ENCODE data around the gene PABPN1L. TPM values are rescaled to one million over a fixed set of nuclear protein-coding genes. Genes with fewer than 3 reads are reported as not detected.

PABPN1L gene
- total RNA-seq, 1 experiment from 2014 or later, result 0.57 TPM

GRCh38 chr16:88838566-88838965 lies 27.9 kb downstream of the PABPN1L start (continued):
- no peak for TF ChIP-seq CTCF (IDR thresholded peaks at IDR 0.05 in 2 of 3, conservative IDR thresholded peaks at IDR 0.05 in 1 of 3; ENCODE audit: borderline replicate concordance in 1 of 3, insufficient read depth in 1 of 3, low read depth in 2 of 3, low read length in 2 of 3)
- no peak for TF ChIP-seq ATF3 (IDR thresholded peaks at IDR 0.05)
- no peak for TF ChIP-seq SP1 (IDR thresholded peaks at IDR 0.05; ENCODE audit: low read depth)

GRCh38 chr16:88837806-88838205 lies 28.7 kb downstream of the PABPN1L start:
- no peak overlapping the region for H3K4me3 ChIP-seq (replicated peaks in 1 of 2; ENCODE audit: low read depth in 1 of 2, low read length in 2 of 2)
- no peaks in the 10 kb centered on the region for H3K27me3 ChIP-seq (ENCODE audit: insufficient read depth, low read length)
- no peaks in the 10 kb centered on the region for H3K79me2 ChIP-seq (ENCODE audit: insufficient read depth, low read length)
- no peak overlapping the region for H3K27ac ChIP-seq (ENCODE audit: low read depth, low read length)
- DNase-seq (ENCODE audit: low read depth, low spot score) (no peak), ATAC-seq (no peak)
- TF ChIP-seq SP1 (IDR thresholded peaks at IDR 0.05; ENCODE audit: low read depth) (no peak), CBX3 (IDR thresholded peaks at IDR 0.05; ENCODE audit: low read depth) (no peak), POLR2A (IDR thresholded peaks at IDR 0.05; ENCODE audit: borderline replicate concordance, extremely low read depth, insufficient read depth, insufficient read length) (no peak), CTCF (IDR thresholded peaks at IDR 0.05 in 2 of 3, conservative IDR thresholded peaks at IDR 0.05 in 1 of 3; ENCODE audit: borderline replicate concordance in 1 of 3, insufficient read depth in 1 of 3, low read depth in 2 of 3, low read length in 2 of 3) (no peak), YY1 (IDR thresholded peaks at IDR 0.05; ENCODE audit: extremely low read depth, insufficient replicate concordance, low read depth, low read length) (no peak), CEBPB (IDR thresholded peaks at IDR 0.05; ENCODE audit: low read depth) (no peak), ELF1 (IDR thresholded peaks at IDR 0.05; ENCODE audit: borderline replicate concordance, low read depth) (no peak), ZFX (IDR thresholded peaks at IDR 0.05) (no peak), SRF (IDR thresholded peaks at IDR 0.05; ENCODE audit: low read depth) (no peak), ZNF274 (IDR thresholded peaks at IDR 0.05; ENCODE audit: low read depth, low read length) (no peak), JUND (IDR thresholded peaks at IDR 0.05) (no peak), RAD21 (IDR thresholded peaks at IDR 0.05; ENCODE audit: low read depth) (no peak), ATF3 (IDR thresholded peaks at IDR 0.05) (no peak), EZH2 (IDR thresholded peaks at IDR 0.05) (no peak), FOSL1 (IDR thresholded peaks at IDR 0.05; ENCODE audit: low read depth) (no peak)
- TF ChIP-seq, protein P1, sequence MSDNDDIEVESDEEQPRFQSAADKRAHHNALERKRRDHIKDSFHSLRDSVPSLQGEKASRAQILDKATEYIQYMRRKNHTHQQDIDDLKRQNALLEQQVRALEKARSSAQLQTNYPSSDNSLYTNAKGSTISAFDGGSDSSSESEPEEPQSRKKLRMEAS (IDR thresholded peaks at IDR 0.05), result no peak
- intact Hi-C loops (cut with micrococcal nuclease), result no loop called here
- H3K9ac ChIP-seq (ENCODE audit: low read length), result no peak overlapping the region
- BruUV-seq (replicated peaks), result no TSS peak
- no peak overlapping the region for H2AFZ ChIP-seq (ENCODE audit: low read depth, low read length, poor library complexity, severe bottlenecking)
- H3K9me3 ChIP-seq (ENCODE audit: control insufficient read depth in 1 of 2, insufficient read depth in 1 of 2, low read depth in 1 of 2, low read length in 2 of 2), result no peaks in the 10 kb centered on the region
- H3K4me1 ChIP-seq (ENCODE audit: control insufficient read depth in 1 of 2, insufficient read depth in 2 of 2, low read length in 2 of 2), result no peaks in the 10 kb centered on the region
- H3K36me3 ChIP-seq (ENCODE audit: control insufficient read depth in 1 of 2, insufficient read depth in 2 of 2, low read length in 2 of 2), result no peaks in the 10 kb centered on the region
- RAD21 ChIA-PET (ENCODE audit: low non-redundant PET in 1 of 2, low total read pairs in 2 of 2, uncharacterized antibody in 2 of 2, unreplicated experiment in 2 of 2), result no interaction called here
- H4K20me1 ChIP-seq (ENCODE audit: insufficient read depth), result no peaks in the 10 kb centered on the region
- no peaks in the 10 kb centered on the region for H3K9me2 ChIP-seq (ENCODE audit: insufficient read depth)
- POLR2A ChIA-PET, result no interaction called here
- CTCF ChIA-PET, result no interaction called here
- no peak overlapping the region for H3K4me2 ChIP-seq (ENCODE audit: low read length)

Measured in HCT116 (cell line).